NCI-H128 (cell line): ENCODE data around the gene TBR1.

Source experiments
- DNase-seq: peaks from one replicate; lab custom pipeline; 2025; ENCODE audit not compliant: unreplicated experiment; lab: John Stamatoyannopoulos, UW

The TBR1 gene

DNA sequence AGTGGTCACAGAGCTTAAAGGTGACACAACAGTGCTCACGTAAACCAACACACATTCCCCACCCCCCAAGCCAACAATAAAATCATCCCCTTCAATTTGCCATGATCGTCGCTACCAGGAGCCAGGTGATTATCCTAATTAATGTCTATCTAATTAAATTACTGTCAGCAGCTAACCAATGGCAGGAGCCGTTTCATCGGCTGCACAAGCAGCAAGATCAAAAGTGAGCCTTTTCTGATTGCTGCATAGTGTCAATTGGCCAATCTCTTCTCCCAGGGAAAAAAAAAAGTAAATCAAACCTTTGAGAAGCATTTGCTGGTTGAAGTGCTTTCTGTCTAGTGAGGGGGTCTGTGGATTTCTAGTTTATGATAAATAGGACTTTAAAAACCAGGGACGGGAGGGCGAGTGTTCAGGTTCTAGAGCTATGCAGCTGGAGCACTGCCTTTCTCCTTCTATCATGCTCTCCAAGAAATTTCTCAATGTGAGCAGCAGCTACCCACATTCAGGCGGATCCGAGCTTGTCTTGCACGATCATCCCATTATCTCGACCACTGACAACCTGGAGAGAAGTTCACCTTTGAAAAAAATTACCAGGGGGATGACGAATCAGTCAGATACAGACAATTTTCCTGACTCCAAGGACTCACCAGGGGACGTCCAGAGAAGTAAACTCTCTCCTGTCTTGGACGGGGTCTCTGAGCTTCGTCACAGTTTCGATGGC is at the start of gene TBR1:
Gene TBR1 (plus strand): TSS at position 311 of the 721 bp plus-strand sequence. CDS start 114 bp downstream, at position 425.
- no peak for DNase-seq

DNA sequence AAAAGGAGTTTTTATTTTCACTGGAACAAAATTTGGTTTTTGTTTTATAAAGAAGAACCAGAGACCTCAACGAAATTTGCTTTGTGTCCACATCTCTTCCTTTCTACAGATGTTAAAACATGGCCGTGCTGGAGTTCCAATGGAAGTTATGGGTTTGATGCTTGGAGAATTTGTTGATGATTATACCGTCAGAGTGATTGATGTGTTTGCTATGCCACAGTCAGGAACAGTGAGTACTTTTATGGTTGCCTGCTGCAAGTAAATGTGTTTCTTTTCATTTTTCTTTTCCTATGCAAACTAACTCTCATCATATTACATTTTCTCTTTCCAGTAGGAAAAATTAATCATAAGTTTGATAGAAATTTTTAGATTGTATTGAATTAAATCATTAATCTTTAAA is 48.4 kb upstream of the TBR1 start:
- DNase-seq, result no peak

DNA sequence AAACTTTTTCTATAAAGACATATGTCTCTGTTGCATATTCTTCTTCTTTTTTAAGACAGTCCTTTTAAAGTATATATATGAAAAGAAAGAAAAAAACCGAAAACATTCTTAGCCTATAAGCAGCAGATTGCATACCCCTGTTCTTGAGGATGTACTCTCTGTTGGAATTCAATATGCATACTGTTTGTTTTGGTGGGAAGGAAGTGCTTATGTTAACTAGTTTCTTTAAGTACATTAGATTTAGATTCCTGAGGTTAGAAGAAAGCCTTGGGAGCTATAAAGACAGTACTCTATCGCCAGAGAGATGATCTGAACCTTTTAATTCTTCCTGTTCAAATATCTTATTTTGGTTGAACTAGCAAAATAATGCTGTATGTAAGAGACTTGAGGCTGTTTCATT is 46.8 kb upstream of the TBR1 start:
- DNase-seq, result no peak

DNA sequence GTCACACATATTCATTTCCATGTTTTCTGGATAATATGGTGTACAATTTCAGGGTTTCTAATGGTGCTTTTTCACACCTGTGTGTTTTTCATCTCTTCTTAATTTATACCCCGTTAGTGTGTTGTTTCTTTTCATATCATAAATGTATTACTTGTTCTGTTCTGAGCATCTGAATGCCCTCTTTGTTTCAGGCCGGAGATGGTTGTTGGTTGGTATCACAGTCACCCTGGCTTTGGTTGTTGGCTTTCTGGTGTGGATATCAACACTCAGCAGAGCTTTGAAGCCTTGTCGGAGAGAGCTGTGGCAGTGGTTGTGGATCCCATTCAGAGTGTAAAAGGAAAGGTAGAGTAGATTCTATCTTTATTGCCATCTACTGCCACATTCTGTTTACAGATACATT is 45.1 kb upstream of the TBR1 start:
- no peak for DNase-seq

DNA sequence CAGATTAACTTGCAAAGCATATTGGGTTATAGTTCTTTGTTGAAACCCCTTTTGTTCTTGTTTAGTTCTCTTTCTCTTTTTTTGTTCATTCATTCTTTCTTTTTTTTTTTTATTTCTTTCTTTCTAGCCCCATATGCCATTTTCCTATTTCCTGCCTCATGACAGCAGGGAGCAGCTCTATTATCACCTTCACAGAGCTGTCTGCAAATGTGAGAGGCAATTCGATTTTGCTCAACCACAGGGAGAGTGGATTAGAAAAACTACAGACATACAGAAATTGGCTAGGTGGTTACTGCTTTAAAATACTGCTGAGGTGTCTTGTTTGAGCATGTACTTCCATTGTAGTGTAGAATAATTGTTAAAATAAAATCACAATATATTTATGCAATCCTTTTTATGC is 44.2 kb upstream of the TBR1 start:
- no peak for DNase-seq

DNA sequence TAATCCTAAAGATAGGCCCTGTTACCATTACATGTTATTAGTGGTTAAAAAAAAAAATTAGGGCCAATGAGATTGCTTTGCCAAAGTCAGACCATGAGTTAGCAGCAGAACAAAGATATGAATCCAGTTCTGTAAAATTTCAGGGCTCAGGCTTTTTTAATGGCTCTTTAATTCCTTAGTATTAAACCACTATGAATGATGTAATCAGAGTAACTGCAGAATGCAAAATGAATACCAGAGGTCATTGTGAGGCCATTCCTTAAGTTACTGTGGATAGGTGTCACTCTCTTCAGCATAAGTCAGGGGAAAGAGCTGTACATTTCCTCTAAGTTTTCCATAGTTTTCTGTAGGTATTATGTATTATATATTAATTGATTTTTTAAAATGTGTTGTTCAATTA is 42.2 kb upstream of the TBR1 start:
- no peak for DNase-seq

DNA sequence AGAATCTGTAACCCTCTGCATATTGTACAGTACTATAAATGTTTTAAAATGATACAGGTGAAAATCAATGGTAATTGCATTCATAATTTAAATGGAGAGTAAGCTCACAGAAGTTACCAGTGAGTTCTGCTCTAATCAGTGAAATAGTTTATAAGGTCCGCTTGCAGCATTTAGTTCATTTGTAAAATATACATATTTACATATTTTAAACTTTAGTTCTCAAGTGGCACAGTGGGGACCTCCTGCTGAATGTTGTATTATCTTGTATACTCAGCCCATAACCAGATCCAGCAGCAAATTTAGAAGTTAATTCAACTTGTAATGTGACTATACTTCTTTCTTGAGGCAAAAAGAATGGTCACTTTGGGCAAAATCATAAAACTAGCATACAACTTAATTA is 41.7 kb upstream of the TBR1 start:
- DNase-seq, result no peak

DNA sequence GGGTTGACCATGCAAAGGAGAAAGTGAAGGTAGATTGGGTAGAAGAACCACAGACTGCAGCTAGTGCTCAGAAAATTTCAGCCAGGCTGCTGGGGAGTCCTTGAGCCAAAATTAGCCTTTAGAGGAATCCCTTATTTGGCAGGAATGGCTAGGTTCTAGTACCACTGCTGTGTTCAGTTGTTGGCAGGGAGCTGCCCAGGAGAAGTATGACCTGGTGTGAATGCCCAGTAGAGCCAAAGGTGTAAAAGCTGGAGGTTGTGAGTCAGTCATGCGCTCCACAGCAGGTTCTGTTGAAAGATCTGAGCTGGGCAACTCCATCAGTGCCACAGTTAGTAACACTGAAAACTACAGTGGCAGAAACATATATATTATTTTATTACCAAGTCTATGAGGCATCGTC is 36.4 kb upstream of the TBR1 start:
- no peak for DNase-seq

DNA sequence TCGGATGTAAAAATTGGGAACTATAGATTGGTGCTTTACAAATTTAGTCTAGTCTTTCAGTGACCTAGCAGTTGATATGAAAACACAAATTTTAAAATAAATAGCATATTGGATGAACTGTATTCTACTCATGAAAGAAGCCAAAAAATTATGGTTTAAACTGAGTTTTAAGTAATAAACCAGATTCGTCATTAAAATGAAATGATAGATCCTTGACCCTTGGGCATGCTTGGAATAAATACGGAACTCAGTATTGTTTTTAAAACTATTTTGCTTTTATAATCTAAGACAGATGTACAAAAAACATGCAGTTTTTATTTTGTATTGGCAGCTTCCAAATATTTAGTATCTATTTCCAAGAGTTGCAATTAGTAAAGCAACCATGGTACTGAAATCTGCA is 34.6 kb upstream of the TBR1 start:
- no peak for DNase-seq

DNA sequence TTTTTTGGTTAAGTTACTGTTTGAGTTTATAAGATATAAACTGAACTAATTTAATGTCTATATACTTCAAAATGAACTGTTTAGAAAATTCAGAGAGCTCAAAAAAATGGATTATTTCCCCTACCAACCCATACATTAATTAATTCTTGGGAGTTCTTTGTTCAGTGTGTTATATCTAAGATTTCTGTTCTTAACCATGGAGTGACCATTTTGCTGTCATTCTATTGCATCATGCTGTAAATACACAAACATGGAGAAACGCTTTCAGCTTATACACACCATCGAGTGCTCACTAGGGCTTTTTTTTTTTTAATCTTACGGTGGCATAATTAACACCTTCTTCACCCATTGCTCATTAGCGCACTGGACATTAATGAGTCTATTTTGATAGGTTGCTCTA is 33.4 kb upstream of the TBR1 start:
- DNase-seq, result no peak

DNA sequence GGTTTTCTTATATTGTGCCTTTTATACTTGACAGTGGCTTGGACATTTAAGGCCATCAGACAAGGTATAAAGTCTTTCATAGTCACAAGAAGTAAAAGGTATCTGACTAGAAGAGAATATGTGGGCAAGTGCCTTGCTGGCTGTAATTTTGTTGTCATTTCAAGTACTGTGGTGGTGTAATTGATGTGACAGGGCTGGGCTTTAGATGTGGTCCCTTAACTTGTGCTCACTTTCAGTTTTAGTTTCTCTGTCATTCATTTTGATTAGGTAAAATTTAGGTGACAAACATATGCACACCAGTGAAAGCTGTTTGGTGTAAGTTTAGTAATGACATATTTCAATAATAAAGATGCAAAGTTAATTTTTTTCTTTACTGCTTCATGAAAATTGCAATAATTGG is 31.2 kb upstream of the TBR1 start:
- no peak for DNase-seq

DNA sequence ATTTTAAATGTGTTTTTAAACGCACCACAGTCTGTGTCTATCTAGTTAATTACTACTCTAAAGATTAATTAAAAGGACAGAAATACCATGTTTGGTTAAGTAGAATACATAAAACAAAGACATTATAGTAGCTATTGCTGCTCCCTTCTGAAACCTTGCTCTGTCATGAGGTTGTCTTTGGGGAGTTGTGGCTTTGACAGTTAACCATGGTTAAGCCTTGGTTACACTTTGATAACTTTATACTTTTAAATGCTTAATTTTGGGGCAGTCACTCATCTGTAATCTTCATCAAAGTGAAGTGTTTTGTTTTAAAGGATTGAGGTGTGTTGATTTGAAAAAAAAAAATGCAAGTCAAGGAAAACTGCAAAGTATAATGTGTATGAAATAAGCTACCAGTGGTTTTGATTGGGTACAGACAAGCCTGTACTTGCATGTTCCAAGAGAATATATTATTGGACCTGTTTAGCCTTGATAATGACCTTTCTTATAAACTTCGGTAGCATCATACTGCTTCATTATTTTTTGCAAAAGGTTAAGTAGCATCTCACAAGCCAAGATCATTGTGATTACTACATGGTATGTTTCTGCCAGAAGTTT is 29.8 kb upstream of the TBR1 start:
- DNase-seq, result no peak

DNA sequence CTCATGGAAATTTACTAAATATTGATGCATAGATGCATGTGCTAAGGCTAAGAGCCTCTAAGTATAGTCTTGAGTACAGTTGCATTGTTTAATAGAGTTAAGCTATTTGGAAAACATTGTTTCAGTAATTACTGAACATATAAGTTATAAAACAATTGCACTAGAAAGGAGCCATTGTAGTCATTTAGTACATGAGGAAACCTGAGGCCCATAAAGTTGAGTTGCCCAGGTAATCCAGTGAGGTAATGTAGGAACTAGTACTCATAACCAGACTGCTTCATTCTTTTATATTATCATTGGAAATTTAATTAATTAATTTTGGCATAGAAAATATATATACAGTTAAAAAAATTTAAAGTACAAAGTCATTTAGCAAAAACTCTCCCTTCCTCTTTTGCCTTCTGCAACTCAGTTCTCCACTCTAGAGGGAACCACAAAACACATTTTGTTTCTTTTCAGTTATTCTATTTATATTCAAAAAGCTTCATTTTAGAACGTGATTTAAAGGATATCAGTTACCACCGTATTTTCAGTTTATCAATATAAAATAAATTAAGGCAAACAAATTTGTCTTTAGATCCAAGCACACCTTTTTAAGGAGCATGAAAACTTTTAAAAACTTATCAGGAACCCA is 27.8 kb upstream of the TBR1 start:
- DNase-seq, result no peak

DNA sequence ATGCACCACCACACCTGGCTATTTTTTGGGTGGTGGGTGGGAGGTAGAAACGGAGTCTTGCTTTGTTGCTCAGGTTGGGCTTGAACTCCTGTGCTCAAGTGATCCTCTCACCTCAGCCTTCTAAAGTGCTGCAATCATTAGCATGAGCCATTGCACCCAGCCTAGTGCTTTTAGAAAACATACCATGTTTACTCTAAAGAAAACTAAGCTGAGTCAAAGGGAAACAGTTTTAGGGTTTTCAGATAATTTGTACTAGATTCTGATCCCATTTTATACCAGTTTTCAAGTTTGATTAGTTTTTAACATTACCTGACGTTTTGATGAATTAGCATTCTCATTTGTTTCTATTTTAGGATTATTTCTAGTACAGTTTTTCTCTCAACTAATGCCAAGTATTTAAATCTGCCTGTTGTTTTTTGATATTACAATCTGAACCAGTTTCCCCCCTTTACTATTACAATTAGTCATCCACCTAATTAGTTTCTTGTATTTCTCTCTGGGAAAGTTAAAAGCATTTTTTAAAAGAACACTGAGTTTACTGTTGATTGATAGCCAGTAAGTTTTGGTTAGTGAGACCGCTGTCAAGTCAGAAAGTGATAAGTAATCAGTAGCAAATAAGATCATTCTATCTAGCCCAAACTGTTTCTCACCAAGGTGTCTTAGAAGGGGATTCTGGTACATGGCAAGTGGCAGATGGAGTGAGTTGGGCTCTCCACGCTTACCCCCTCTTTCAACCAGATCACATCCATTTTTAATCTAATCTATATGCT is 24.2 kb upstream of the TBR1 start:
- DNase-seq, result no peak

DNA sequence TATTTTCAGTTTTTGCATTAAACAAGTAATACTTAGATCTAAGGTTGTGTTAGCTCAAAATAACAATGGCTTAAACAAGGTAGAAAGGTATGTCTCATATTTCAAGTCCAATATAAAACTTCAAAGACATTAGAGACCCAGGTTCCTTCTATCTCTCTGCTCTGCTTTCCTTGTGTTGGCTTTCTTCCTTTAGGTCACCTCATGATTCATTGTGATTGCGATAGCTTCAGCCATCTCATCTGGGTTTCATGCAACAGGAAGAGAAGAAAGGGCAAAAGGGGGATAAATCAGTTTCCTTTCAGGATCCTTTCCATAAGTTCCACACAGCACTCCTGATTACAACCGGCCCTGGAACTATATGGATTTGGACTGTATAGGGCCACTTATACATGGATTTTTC is 16.0 kb upstream of the TBR1 start:
- no peak for DNase-seq

DNA sequence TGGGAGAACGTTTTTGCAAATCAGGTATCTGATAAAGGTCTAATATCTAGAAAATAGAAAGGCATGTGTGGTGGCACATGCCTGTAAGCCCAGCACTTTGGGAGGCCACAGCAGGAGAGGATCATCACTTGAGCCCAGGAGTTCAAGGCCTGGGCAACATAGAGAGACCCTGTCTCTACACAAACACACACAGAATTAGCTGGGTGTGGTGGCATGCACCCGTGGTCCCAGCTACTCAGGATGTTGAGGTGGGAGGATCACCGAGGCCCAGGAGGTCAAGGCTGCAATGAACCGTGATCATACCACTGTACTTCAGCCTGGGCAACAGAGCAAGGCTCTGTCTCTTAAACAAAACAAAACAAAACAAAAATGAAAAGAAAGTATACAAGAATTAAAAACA is 13.8 kb upstream of the TBR1 start:
- no peak for DNase-seq

DNA sequence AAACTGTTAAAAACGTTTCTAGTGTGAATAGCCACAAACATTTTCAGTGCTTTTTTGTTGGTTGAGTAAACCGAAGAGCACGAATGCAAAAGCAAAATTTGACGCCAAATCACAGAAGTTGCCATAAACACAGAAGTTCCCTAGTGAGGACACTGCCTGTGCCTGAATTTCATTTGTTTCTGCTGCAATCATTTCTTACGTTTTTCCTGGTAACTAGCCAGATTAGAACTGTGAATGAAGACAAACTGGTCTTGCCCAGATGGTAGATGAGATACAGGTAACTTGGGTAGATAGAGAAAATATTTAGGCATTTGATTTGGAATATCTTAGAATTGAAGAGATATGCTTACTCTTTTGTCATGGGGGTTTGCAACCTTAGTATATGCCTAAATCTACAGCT is 9.8 kb upstream of the TBR1 start:
- no peak for DNase-seq

DNA sequence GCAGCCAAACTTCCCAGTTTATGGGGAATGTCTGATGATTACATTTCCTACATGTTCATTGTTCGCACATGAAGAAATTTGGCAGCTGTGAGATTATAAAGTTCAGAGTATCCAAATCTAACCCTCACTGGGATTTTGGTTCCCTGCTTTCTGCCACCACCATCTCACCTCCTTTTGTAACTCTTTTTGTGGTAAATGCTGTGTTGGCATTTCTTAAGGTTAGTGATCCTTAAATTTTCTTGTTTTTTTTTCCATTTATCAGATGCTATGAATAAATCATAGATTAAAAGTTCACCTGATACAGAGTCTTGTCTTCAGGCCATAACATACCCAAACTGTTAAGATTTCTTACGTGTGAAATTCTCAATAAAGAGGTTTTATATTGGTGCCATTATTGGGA is 8.5 kb upstream of the TBR1 start:
- no peak for DNase-seq

DNA sequence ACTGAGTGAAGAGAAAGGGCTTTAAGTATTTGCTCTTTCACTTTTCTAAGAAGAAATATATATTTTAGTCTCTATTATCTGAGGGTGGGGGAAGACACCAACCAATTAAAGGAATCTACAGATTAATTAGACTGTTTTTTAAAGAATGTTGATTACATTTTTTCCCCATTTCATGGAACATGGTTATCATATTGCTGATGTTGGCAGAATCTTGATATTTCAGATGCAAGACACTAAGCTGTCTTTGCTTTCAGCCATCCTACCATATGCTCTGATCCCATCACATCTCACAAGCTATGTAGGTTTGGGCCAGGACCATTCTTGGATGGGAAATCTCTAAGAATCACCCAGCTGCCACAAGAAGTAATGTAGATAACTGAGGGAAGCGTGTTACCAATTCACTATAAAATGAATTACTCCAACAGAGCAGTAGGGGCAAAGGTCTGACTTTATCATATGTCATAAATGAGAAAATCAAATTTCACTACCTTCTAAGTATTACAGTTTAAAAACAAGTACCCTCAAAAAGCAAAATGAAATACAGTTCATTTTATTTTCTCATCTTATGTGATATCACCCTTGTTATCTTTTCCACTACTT is 6.7 kb upstream of the TBR1 start:
- DNase-seq, result no peak

DNA sequence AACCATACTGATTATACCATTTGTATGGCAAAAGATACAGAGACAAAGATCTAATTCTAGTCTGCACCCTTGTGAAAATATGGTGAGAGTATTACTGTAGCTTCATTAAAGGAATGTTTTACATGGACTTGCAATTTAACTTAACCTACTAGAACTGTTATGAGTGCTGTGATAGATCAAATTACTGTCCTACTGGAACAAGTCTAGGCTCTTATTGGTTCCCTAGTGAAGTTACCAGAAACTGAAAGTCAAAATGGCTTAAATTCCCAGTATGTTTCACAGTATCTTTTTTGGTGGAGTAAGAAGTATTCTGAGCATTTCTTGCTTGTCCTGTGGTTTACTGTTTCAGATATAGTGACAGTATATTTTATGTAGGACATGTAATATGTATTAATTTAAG is 3.8 kb upstream of the TBR1 start:
- DNase-seq, result no peak
